RKO (cell line): ENCODE measurements around the gene PDLIM5.
"Not testable (repeated sequence)": the region's sequence is repeated elsewhere in the genome, so short reads cannot be mapped to it uniquely, and the experiment has no call there.

Experiments used
- DNase-seq: peaks from one replicate; pipeline ENCODE4 v3.0.0-alpha.2; 2016; ENCODE audit warnings: low spot score

PDLIM5 gene

GRCh38 chr4:94462572-94462971, 10.8 kb downstream of the PDLIM5 start:
- no peak for DNase-seq

GRCh38 chr4:94463771-94464170, 12.0 kb downstream of the PDLIM5 start:
- no peak for DNase-seq

GRCh38 chr4:94466371-94466770, 14.6 kb downstream of the PDLIM5 start:
- no peak for DNase-seq

- no peak for DNase-seq
These were observed 15.2 kb downstream of the PDLIM5 start for GRCh38 chr4:94466923-94467322.

- DNase-seq, result no peak
These were observed 16.5 kb downstream of the PDLIM5 start for GRCh38 chr4:94468093-94468769.

GRCh38 chr4:94469221-94469784, 17.6 kb downstream of the PDLIM5 start:
- DNase-seq, result no peak

GRCh38 chr4:94470132-94470531, 18.4 kb downstream of the PDLIM5 start:
- no peak for DNase-seq

- not testable (repeated sequence) for DNase-seq
These were observed 19.0 kb downstream of the PDLIM5 start for GRCh38 chr4:94470782-94471181.

- peak; percentile 34 for DNase-seq
These were observed 20.5 kb downstream of the PDLIM5 start for GRCh38 chr4:94472056-94472826.

- DNase-seq, result no peak
These were observed 23.3 kb downstream of the PDLIM5 start for GRCh38 chr4:94475050-94475449.

- no peak for DNase-seq
These were observed 24.1 kb downstream of the PDLIM5 start for GRCh38 chr4:94475794-94476193.

GRCh38 chr4:94477227-94477626, 25.5 kb downstream of the PDLIM5 start:
- DNase-seq, result no peak

GRCh38 chr4:94478805-94479204, 27.1 kb downstream of the PDLIM5 start:
- DNase-seq, result not testable (repeated sequence)

GRCh38 chr4:94479358-94480141, 27.8 kb downstream of the PDLIM5 start:
- no peak for DNase-seq

- no peak for DNase-seq
These were observed 28.7 kb downstream of the PDLIM5 start for GRCh38 chr4:94480362-94480951.

- no peak for DNase-seq
These were observed 32.2 kb downstream of the PDLIM5 start for GRCh38 chr4:94483895-94484294.

GRCh38 chr4:94484818-94485217, 33.1 kb downstream of the PDLIM5 start:
- DNase-seq, result no peak

- DNase-seq, result no peak
These were observed 34.6 kb downstream of the PDLIM5 start for GRCh38 chr4:94486372-94486801.

- DNase-seq, result no peak
These were observed 36.9 kb downstream of the PDLIM5 start for GRCh38 chr4:94488670-94489069.

GRCh38 chr4:94489098-94489497, 37.4 kb downstream of the PDLIM5 start:
- no peak for DNase-seq

- no peak for DNase-seq
These were observed 38.7 kb downstream of the PDLIM5 start for GRCh38 chr4:94490437-94490836.

GRCh38 chr4:94491322-94491721, 39.6 kb downstream of the PDLIM5 start:
- no peak for DNase-seq
